ENCODE data around the gene SLC7A14.
"Not testable (repeated sequence)": the region's sequence is repeated elsewhere in the genome, so short reads cannot be mapped to it uniquely, and the experiment has no call there.

SLC7A14 gene

DNA sequence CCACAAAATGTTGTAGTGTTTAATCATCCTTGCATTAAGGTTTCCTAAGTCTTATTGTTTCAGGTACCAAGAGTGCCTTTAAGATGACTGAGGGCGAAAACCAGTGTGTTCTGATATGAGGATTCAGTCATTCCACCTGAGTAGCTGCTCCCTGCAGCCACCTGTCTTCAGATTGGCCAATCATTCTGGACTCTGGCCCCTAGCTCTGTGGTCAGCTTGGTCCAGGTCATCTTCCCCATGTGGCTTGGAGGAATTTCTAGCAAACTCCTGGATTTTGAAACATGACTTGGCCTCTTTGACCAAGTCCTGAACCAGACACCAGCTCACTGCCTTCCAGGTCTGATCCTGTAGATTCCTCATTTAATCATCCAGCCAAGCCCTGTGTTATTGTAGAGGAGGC, 7.8 kb upstream of the SLC7A14 start:
- DNase-seq (ENCODE audit: low read depth in 2 of 2) = no peak

GRCh38 chr3:170589113-170589512, 3.2 kb upstream of the SLC7A14 start:
- no peak for DNase-seq (ENCODE audit: low read depth in 2 of 2)

GRCh38 chr3:170585008-170585936, 603 bp downstream of the SLC7A14 start:
- DNase-seq (ENCODE audit: low read depth in 2 of 2) = no peak

DNA sequence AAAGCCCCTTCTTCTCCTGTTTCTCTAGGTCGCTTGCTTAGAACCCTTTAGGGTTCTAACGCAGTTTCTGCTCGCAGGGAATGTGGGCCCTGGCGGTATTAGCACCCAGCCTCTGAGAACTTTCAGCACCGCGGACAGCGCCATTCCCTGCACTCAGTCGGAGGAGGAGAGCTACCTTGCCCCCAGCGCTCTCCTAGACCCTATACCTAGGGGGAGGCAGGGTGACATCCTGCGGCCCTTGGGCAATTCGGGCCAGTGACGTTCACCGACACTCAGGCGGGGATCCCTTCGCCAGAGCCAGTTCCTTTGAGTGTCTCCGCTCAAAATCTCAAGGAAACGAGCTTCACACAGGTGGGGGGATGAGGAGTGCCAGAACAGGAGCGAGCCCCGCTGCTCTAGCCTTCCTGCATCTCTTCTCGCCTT, 1.3 kb downstream of the SLC7A14 start:
- DNase-seq (ENCODE audit: low read depth in 2 of 2) = no peak

DNA sequence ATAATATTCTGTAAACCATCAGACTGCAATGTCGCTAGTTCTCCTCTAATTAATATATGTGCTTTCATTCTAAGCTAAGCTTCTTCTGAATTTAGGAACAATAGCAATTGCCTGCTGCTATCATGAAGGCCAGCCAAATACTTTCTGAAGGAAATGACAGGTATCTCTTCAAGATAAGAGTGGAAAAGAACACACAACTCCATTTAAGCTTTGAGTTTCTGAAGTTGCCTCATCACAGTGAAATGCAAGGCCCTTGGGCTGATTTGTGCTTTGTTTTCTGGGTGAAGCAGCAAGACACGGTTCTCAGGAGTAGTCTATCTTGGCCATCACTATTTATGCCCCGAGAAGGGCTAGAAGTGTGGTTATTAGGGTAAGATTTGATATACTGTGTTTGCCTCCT, 6.2 kb downstream of the SLC7A14 start:
- no peak for DNase-seq (ENCODE audit: low read depth in 2 of 2)

DNA sequence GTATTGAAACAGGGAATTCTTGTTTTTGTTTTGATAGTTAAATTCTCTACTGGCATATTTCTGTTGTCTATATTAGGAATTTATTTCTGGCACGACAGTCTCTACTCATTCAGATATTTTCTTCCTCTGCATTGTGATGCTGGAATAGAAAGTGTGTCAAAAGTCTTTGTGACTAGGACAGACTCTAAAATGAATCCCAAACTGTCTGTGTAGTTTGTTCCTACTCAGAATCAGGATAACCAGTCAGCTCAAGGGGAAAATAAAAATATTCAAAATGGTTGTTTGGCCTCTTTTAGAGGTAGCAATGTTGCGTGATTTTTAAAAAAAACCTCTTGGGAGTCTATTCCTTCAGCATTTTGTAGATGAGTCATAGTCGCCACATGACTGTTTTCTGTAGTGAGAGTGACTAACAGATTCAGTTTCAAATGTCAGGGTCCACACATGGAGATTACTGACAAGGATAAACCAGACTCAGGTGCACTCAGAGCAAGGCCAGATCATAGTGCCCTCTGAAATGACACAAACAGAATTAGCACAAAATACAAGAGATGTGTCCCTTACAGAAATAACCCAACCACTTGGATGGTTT, 13.1 kb downstream of the SLC7A14 start:
- no peak for DNase-seq (ENCODE audit: low read depth in 2 of 2)

DNA sequence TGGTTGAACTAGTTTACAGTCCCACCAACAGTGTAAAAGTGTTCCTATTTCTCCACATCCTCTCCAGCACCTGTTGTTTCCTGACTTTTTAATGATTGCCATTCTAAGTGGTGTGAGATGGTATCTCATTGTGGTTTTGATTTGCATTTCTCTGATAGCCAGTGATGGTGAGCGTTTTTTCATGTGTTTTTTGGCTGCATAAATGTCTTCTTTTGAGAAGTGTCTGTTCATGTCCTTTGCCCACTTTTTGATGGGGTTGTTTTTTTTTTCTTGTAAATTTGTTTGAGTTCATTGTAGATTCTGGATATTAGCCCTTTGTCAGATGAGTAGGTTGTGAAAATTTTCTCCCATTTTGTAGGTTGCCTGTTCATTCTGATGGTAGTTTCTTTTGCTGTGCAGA, 18.3 kb downstream of the SLC7A14 start:
- DNase-seq (ENCODE audit: low read depth in 2 of 2) = not testable (repeated sequence)

GRCh38 chr3:170566413-170566812, 19.5 kb downstream of the SLC7A14 start:
- DNase-seq (ENCODE audit: low read depth in 2 of 2) = no peak

DNA sequence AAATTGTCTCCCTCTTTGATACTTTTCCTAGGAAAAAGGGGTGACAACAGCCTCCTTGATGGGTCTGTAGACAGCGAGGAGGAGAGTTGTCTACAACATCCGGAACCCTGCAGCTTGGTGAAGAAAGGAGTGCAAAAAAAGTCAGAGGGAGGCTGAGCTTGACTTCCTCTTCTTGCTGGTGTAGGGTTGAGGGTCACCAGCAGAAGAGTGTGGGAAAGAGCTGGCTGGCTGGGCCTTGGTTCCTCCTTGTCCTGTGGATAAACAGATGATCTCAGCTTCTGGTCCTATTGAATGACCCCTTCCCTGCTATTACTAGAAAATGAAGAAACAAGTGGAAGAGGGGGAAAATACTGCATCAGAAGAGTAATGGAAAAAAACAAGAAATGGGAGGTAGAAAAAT, 20.4 kb downstream of the SLC7A14 start:
- no peak for DNase-seq (ENCODE audit: low read depth in 2 of 2)

GRCh38 chr3:170564664-170565063, 21.2 kb downstream of the SLC7A14 start:
- DNase-seq (ENCODE audit: low read depth in 2 of 2) = no peak

GRCh38 chr3:170563712-170564423, 22.0 kb downstream of the SLC7A14 start:
- no peak for DNase-seq (ENCODE audit: low read depth in 2 of 2)

DNA sequence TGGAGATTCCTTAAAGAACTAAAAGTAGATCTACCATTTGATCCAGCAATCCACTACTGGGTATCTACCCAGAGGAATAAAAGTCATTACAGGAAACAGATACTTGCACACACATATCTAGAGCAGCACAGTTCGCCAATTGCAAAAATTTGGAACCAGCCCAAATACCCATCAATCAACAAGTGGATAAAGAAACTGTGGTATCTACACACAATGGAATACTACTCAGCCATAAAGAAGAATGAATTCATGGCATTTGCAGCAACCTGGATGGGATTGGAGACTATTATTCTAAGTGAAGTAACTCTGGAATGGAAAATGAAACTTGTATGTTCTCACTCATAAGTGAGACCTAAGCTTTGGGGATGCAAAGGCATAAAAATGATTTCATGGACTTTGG, 23.8 kb downstream of the SLC7A14 start:
- DNase-seq (ENCODE audit: low read depth in 2 of 2) = no peak

- no peak for DNase-seq (ENCODE audit: low read depth in 2 of 2)
Measured at GRCh38 chr3:170560717-170561382, 25.0 kb downstream of the SLC7A14 start.

DNA sequence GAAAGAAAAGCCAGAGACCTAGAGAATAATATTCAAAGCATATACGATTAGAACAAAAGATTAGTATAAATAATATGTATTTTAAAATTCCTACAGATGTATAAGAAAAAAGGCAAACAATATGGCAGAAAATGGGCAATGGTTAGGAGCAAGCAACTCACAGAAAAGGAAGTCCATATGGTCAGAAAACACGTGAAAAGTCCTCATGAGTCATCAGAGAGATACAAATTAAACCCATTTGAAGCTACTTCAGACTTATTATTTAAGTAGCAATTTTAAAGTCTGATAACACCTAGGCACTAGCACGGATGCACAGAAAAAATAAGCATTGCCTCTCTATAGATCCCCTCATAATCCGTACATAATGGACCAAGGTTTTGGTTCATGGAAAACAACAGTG, 25.6 kb downstream of the SLC7A14 start:
- DNase-seq (ENCODE audit: low read depth in 2 of 2) = no peak

GRCh38 chr3:170558427-170558826, 27.4 kb downstream of the SLC7A14 start:
- DNase-seq (ENCODE audit: low read depth in 2 of 2) = no peak

GRCh38 chr3:170555329-170555728, 30.5 kb downstream of the SLC7A14 start:
- no peak for DNase-seq (ENCODE audit: low read depth in 2 of 2)

GRCh38 chr3:170553788-170554757, 31.8 kb downstream of the SLC7A14 start:
- DNase-seq (ENCODE audit: low read depth in 2 of 2) = no peak

DNA sequence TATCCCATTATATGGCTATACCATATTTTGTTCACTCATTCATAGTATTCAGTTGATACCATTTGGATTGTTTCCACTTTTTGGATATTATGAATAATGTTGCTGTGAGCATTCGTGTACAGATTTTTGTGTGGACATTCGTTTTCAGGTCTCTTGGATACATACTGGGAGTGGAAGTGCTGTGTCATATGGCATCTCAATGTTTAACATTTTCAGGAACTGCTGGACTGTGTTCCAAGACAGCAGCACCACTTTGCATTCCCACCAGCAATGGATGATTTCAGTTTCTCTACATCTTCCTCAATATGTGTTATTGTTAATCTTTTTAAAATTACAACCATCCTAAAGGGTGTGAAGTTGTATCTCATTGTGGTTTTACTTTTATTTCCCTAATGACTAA, 34.6 kb downstream of the SLC7A14 start:
- no peak for DNase-seq (ENCODE audit: low read depth in 2 of 2)

DNA sequence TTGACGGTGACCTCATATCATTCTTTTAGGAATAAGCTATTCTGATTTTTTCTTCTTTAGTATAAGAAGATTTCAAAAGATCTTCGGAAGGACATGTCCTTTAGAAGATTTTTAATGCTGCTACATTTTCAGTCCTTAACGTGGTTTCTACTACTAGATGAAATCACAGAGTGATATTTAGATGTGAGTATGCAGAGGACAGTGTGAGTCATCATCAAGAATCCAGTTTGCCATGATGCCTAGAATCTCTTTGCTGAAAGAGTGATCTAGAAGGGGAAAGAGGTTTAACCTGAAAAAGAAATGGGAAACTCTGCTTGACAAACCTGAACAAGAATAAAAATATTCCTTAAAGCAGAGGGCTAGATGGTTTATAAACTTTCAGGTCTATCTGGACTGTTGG, 43.2 kb downstream of the SLC7A14 start:
- no peak for DNase-seq (ENCODE audit: low read depth in 2 of 2)

DNA sequence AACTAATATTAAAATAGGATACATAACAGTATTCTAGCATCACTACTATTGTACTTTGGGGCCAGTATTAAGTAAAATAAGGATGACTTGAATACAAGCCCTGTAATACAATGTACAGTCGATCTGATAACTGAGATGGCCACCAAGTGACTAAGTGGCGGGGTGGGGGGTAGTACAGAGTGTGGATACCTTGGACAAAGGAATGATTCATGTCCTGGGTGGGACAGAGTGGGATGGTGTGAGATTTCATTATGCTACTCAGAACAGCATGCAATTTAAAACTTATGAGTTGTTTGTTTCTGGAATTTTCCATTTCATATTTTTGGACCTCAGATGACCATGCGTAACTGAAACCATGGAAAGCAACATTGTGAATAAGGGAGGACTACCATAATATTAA, 46.0 kb downstream of the SLC7A14 start:
- no peak for DNase-seq (ENCODE audit: low read depth in 2 of 2)

DNA sequence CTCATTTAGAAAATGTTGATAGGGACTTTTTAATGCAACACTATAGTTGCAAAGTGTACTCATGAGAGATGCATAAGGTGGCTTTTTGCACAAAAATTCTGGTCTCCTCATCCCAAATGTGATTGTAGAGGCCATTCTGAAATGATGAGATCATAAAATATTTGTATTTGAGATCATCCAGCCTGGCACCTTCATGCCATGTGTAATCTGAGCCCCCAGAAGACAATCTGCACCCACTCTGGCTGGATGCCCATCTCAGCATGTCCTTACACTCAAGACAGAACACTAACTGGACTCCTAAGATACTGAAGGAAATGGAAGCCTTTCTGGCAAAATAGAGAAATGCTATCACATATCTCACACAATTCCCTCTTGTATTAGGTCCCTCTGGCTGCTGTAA, 49.2 kb downstream of the SLC7A14 start:
- DNase-seq (ENCODE audit: low read depth in 2 of 2) = no peak

Measured in activated CD8-positive, alpha-beta memory T cell treated with anti-CD3 and anti-CD28 coated beads for 4 hours (primary cell).